Measurements from ENCODE around the gene LRBA.

DNA sequence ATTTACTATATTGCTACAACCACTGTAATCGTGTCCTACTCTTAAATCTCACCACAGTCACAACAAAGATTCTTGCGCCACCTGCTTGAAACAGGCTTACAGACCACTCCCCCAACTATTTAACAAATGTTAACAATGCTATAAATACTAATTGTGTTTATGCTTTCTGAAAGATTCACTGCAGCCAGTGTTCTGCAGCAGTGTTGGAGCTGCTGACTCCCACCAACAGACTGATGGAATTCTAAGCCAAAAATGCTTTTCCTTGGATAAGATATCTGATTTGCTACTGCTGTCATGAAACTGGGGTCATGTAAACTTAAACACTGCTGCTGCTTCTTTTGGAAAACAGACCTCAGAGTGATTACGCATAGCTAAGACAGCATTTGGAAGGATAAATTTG, 677.4 kb downstream of the LRBA start:
- no peak for TF ChIP-seq EZH2 (IDR thresholded peaks at IDR 0.05; ENCODE audit: low read length, missing control alignments)
- TF ChIP-seq, protein P1, sequence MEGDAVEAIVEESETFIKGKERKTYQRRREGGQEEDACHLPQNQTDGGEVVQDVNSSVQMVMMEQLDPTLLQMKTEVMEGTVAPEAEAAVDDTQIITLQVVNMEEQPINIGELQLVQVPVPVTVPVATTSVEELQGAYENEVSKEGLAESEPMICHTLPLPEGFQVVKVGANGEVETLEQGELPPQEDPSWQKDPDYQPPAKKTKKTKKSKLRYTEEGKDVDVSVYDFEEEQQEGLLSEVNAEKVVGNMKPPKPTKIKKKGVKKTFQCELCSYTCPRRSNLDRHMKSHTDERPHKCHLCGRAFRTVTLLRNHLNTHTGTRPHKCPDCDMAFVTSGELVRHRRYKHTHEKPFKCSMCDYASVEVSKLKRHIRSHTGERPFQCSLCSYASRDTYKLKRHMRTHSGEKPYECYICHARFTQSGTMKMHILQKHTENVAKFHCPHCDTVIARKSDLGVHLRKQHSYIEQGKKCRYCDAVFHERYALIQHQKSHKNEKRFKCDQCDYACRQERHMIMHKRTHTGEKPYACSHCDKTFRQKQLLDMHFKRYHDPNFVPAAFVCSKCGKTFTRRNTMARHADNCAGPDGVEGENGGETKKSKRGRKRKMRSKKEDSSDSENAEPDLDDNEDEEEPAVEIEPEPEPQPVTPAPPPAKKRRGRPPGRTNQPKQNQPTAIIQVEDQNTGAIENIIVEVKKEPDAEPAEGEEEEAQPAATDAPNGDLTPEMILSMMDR (conservative IDR thresholded peaks at IDR 0.05 in 1 of 2, IDR thresholded peaks at IDR 0.05 in 1 of 2; ENCODE audit: low read depth in 1 of 2, low read length in 2 of 2) = no peak

All from fibroblast of lung (primary cell).